ENCODE results near the gene ZNRD2.

ZNRD2 gene

DNA sequence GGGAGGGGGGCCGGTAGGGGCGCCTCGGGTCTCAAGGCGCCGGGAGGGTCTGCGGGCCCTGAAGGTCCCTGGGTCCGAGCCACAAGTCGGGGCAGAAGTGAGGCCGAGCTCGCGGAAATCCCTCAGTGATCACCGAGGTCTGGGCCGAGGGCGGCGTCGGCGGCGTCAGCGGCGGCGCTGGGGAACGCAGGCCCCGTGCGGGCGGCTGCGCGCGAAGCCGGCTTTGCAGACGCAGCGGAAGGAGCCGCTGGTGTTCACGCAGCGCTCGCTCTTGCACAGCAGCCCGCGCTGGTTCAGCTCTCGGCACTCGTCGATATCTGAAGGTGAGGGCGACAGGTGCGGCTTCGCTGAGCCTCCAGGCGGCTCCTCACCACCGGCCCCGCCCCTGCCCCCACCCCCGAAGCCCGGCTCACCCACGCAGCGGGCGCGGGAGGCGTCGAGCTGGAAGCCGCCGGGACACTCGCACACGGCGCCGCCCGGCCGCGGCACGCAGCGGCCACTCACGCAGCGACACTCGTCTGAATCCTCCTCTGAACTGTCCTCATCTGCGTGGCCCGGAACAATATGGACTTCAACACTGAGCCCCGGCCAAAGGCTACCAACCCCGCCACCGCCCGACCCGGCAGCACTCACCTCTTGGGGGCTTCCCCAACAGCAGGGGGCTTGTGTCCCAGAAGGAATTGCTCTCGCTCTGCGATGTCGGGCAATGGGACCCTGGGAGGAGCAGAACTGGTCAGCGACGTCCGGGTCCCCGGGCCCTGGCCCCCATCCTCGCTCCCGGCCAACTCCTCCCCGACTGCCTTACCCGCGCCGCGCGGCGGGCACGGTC is 31.1 kb upstream of the ZNRD2 start:
- DNase-seq: no peak

DNA sequence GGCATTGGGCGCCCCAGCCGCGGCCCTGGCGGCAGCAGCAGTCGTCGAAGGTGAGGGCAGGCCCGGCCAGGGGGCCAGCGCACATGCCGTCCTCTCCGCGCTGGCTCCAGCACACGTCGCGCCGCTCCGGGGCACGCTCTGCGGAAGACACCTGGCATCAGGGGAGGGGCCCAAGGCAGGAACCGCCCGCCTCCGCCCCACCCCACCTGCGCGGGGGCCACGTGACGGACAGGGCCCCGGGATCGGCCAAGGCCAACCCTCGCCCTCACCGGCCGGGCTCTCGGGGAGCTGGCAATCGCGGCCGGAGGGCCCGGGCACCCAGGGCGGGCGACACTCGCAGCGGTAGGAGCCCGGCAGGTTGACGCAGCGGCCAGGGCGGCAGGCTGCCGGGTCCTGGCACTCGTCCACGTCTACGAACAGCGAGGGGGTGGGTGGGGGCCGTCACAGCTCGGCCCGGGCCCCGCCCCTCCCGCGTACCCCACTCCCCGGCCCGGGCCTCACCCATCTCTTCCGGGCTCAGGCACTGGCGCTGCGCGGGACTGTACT is 30.5 kb upstream of the ZNRD2 start:
- DNase-seq: no peak

DNA sequence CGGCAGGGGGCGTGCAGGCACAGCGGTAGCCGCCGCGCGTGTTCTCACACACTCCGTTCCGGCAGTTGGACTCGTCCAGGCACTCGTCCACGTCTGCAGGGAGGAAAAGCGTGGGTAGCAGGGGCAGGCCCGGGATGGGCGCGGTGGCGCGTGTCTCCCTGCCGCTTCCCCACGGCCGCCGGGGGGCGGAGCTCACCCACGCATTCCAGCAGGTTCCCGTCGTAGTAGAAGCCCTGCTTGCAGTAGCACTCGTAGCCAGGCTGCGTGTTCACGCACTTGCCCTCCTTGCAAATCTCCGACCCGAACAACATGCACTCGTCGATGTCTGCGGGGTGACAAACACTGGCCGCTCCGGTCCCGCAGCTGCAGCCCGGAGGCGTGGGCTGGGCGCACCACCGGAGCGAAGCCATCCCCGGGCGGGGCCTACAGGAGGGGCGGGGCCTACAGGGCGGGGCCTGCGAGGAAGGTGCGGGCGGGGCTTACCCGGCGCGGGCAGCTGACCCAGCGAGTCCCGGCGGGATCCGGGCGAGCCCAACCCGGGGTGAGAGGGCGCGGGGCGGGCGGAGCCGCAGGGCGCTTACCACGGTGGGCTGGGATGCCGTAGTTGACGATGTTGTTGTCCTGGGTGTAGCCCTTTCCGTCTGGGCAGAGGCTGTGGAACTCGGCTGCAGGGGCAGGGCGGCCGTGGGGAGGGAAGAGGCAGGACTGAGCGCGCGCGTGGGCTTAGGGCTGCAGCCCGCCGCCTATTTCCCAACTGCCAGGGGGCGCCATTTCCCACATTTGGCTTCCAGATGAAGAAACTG is 29.8 kb upstream of the ZNRD2 start:
- peak; percentile 67 for DNase-seq

DNA sequence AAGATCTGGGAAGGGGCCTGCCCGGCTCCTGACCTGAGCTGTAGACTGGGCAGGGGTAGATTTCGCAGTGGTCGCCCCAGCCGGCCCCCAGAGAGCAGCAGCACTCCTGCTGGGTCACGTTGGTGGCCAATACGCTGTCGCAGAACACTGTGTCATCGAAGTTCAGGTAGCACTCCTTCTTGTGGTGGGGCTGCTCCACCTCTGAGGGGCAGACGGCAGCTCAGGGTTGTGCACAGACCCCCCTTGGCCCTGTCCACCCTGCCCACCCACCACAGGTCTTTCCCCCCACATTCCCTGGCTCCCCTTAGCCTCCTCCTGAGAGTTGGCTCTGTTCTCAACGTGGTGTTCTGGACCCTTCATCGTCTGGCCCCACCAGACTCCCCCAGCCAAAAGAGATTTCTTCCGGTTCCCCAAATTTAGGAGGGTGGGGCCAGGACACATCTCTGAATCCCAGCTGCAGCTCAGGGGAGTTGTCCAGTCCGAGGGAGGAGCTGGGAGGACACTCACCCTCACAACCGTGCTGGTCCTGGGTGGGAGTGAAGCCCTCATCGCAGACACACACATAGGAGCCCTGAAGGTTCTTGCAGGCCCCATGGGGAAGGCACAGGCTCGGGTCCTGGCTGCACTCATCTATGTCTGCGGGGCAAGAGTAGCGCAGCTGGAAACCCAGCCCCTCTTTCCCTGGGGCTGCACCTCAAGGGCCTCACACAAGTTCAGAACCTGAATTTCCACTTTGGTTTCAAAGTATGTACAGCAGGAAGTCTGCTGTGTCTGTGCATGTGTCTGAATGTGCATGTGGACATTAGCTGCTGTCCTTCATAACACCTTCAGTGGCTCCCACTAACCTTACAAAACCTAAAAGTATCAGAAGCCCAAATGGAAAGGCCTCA is 28.9 kb upstream of the ZNRD2 start:
- no peak for DNase-seq

DNA sequence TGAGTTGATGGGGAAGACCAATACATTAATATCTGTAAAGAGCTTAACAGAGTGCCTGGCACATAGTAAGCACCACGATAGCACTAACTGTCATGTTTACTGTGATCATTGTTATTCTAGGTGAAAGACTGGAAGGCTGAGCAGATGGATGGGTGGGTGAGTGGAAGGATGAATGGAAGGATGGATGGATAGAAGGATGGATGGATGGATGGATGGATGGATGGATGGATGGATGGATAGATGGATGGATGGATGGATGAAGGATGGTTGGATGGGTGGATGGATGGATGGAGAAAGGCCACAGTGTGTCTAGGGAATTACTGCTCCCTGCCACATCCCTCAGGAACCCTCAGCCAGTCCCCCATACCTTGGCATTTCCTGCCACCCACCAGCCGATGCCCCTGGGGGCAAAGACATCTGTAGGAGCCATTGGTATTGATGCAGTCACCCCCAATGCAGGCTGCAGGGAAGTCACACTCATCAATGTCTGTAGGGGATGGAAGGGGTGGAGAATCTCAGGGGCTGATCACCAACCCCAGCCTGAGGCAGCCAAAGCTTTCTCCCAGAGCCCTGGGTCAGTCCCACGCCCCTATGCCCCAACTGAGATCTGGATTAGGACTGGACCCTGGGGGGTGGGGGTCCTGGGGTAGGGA is 27.4 kb upstream of the ZNRD2 start:
- DNase-seq: no peak

DNA sequence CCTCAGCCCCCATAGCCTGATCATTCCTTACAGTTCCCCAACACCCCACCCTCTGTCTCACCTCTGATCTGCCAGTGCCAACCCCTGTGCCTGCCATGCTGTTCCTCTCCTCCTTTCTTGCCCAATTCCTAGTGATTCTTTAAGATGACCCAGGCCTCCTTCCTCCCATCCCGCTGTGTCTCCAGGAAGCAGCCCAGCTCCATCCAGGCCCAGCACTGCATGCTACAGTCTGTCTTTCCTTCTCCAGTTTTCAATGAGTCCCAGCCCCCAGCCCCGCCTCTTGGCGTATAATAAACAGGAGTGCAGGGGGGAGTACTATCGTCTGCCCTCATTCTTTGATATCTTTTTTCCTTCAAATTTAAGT is 24.4 kb upstream of the ZNRD2 start:
- DNase-seq: no peak

DNA sequence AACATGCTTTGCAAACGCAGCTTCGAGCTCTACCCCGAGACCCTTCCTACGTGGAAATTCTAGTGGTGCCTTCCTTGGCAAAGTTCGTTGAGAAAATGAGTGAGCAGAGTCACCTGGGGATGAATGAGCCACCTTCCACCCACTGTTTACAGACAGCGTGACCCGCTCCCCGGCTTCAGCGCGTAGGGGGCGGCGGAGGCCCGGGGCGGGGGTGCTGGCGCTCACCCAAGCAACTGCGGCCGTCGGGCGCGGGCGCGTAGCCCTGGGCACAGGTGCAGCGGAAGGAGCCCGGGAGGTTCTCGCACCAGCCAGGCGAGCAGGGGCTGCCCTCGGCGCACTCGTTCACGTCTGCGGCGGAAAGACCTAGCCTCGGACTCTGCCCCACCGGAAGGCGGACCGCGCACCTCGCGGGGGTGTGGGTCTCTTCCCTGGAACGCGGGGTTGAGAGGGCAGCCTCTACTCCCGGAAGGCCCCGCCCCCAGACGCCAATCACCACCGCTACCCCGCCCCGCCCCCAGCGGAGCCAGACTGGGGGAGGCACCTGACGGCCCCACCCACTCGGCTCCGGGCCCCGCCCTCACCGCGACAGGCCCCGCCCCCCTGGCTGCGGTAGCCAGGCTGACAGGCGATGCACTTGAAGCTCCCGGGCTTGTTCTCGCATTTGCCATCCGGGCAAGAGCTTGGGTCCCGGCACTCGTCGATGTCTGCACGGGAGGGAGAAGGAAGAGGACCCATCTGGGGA is 23.9 kb upstream of the ZNRD2 start:
- DNase-seq: peak; percentile 84

DNA sequence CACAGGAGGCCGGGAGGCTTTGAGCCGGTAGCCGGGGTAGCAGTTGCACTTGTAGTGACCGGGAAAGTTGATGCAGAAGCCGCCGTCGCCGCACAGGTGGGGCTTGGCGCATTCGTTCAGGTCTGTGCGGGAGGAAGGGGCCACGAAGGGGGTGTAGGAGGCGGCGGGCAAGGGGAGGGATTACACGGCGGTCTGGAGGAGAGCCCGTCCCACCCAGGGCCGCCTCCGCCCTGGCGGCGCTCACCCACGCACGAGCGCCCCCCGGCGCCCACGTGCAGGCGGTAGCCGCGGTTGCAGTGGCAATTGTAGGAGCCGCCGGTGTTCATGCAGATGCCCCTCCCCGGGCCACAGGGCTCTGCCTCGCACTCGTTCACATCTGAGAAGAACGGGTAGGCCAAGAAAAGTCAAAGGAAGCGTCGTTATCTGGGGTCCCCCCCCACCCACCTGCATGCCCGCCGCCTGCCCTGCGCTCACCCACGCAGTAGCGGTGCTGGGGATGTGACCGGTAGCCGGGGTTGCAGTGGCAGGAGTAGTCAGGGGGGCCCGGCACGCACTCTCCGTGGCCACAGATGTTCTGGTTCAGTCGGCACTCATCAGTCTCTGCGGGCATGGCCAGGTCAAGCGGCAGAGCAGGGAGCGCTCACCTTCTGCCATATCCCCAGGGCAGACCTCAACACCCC is 22.7 kb upstream of the ZNRD2 start:
- no peak for DNase-seq

DNA sequence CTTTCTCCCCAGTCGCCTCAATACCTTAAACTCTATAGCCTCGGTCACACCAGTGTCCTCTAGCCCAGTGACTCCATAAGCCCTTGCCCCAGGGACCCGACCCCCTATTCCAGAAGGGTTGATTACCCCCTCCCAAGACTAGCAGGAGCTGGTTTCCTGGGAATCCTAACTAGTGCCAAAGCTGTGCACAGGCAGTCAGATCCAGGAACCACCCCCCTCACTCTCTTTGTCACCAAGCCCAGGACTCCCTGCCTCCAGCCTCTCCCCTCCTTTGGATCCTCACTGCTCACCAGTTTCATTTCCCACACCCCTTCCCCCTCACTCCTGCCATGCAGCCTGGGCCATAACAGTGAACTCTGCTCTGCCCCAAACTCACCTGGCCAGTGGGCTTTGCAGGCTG is 21.9 kb upstream of the ZNRD2 start:
- no peak for DNase-seq

DNA sequence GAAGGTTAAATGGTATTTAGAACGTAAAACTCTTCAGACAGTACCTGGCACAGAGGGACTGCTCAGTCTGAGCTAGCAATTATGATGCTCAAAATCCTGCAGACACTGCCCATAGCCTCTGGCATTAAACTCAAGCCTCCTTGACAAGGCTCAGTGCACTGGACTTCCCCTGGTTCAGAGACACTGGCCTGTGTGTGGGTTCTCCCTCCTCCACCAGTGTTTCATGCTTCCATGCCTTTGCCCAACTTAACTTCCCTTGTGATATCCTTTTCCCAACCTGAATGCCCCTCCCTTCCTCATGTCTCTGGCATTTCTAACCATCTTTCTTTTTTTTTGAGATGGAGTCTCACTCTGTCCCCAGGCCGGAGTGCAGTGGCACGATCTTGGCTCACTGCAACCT is 21.2 kb upstream of the ZNRD2 start:
- DNase-seq: no peak

DNA sequence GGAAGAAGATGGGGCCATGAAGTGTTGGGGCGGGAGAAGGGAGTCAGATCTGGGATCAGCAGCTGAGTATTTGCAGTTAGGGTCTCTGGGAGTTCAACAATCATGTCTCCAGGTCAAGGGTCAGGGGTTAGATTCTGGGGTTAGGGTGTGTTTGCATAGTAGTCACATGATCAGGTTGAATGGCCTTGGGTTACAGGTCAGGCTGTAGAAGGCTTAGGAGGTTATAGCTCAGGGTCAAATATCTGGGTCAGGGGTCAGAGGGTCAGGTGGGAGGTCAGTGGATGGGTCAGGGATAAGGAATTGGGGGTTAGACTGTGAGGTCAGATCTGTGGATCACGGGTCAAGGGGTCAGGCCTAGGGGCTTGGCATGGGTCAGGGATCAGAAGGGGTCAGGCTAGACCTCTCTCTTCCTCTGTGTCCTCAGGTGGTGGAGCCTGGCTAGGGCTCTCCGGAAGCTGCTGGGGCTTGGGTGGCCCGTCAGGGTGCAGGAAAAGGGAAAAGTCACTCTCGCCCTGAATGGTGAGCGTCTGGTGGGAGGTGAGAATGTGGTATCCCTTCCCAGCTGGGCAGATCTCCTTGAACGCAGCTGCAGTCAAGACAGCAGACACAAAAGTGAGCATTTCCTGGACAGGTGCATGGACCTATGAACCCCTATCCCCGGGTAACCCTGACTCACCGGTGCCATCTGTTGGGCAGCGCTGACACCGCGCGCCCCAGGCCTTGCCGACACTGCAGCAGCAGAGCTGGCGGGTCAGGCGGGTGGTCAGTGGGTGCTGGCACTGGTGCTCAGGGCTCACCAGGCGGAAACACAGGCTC is 18.5 kb upstream of the ZNRD2 start:
- peak; percentile 83 for DNase-seq

DNA sequence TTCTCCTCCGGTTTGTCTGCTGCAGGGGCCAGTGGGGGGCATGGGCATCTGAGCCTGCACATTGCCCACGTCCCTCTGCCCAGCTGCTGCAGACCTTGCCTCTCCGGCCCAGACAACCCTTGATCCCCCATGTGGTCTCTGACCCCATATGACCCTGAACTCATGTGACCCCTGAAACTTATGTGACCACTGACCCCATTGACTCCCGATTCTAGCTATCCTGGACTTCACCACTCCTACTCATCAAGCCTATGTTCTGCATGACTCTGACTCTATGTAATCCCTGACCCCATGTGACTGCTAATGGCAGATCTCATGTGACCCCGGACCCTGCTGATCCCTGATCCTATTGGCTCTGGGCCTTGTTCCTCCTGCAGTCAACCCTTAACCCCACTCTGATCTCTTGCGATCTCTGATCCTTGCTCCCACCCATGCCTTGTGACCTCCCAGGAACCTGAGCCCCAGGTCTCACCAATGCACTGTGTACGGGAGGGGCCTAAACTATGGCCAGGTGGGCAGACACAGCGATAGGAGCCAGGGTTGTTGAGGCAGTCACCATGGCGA is 17.8 kb upstream of the ZNRD2 start:
- DNase-seq: no peak

DNA sequence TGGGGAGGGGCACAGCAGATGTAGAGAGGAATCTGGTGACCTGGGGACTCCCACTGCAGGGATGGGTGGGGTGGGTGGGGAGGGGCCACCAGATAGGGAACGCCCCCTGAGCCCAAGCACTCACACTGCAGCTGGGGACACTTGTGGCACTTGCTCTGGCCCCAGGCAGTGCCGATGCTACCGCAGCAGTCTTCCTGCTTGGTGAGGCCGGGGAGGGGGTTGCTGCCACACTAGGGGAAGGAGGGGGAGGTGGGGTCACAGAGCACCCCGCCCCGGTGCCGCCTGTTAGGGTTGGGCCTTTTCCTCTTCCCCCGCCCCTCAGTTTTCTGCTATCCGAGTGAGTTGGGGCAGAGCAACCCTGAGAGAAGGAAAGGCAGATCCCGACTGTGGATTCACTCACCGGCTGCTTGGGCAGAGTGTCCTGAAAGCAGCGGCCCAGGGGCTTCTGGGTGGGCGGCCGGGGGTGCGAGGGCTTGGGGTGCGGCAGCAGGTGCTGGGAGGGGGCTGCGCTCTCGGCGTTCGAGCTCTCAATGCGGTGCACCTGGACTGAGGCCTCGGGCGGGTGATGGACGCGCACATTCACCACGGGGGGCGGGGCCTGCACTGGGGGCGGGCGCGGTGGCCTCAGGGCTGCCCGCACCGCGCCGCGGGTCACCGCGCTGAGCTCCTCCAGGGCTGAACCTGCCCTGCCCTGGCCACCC is 16.8 kb upstream of the ZNRD2 start:
- no peak for DNase-seq

DNA sequence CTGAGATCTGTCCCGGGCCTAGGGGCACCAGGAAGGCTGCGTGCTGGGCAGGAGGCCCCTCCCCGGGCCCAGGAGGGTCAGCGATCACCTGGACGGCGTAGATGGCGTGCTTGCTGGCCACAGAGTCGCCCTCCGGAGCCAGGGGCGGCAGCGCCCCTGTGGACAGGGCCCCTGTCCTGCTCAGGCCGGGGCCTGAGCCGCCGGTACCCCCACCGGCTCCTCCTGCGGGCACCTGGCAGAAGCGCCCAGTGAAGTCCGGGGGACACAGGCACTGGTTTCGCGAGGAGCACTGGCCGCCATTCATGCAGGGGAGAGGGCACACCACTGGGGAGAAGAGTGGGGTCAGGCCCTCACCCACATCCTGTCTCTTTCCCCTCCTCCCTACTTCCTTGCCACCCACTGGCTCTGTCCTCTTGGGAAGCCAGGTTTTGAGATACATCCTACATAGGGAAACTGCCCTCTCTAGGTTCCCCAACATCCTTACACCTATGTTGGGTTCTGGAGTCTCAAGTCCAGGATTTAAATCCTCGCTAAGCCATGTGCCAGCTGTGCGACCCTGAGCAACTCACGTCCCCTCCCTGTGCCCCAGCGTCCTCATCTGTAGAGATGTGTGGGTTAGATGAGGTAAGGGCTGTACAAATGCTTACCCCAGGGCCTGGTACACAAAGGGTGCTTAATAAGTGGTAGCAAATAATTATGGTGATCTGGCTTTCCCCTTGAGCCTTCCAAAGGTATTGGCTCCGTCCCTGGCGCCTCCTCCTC is 16.0 kb upstream of the ZNRD2 start:
- DNase-seq: no peak

DNA sequence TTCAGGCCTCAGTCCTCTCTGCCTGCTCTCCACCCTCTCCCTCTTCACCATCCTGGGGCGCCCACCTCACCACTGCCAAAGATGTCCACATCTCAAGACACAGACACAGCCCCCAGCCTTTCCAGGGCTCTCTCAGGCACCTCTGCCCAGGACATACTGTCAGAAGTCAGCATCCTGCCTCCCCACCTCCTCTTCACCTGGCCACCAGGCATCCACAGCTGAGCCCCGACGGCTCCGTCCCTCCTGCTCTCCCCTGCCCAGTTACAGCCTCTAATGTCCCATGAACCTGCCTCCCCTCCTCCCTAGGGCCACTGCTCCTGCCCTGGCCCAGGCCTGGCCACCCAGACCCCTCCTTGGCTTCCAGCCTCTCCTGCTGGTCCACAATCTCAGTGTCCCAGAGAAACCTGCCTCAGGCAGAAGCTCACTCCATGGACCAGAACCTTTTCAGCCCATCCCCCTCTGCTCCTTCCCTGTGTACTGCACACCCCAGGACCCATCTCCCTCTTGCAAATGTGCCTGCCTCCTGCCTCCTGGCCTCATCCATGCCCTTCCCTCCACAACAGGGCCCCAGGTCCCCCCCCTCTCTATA is 15.3 kb upstream of the ZNRD2 start:
- DNase-seq: no peak

DNA sequence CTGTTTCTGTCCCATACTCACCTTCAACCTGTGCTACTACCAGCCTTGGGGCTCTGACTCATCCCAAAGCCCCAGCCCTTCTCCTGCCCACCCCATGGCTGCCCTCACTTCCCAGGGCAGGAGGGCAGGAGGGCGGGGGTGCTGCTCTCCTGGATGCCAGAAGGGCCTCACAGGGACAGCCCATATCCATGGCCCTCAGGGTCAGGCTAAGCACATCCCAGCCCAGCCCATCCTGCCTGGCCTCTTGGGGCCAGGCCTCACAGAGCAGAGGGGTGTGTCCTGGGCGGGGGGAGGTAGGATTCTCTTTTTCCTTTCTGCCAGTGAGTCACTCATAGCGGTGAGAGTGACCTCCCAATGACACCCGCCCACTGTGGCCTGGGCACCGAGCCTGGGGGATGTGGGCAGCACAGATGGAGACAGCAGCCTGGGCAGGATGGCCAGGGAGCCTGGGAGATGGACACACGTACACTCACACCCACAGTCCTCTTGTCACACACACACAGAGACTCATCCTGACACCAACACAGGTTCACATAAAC is 14.5 kb upstream of the ZNRD2 start:
- DNase-seq: no peak

DNA sequence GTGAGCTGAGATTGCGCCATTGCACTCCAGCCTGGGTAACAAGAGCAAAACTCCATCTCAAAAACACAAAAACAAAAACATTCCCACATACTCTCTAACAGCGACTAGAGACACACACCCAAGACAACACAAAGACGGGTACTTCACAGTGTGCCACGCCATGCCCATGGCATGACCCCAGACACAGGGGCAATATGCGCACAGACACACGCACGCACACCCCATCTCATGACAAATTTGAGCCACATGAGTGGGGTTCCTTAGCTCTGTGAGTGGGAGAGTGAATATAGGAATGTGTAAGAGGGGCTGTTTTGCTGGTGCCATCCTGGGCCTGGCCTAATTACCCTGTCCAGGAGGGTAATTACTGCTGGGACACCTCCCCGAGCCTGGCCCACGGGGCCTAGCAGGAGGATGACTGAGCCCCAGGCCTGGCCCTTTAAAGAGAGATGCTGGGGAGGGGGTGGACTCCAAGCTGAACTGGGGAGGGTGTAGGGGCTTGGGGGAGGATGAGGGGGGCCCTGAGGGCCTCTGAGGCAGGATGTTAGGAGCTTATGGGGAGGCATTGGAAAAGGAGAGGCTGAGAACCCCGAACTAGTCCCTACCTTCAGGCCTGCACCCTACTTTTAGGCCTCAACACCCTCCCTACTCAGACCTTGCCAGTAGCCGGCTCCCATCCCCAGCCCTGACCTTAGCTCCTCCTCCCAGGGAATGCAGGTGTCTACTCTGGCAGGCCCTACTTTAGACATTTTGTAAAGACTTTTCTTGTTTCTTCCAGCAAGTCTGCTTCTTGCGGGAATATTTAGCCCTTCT is 13.6 kb upstream of the ZNRD2 start:
- DNase-seq: no peak

Data from NCI-H1092 (cell line).